GM04504 (cell line): ENCODE results near the gene TGM2.

Experiments used
- DNase-seq: peaks from one replicate; pipeline ENCODE4 v3.0.0-alpha.2; 2012; ENCODE audit warnings: low read depth

TGM2 gene

GRCh38 chr20:38177201-38177600, 12.1 kb upstream of the TGM2 start:
- no peak for DNase-seq

DNA sequence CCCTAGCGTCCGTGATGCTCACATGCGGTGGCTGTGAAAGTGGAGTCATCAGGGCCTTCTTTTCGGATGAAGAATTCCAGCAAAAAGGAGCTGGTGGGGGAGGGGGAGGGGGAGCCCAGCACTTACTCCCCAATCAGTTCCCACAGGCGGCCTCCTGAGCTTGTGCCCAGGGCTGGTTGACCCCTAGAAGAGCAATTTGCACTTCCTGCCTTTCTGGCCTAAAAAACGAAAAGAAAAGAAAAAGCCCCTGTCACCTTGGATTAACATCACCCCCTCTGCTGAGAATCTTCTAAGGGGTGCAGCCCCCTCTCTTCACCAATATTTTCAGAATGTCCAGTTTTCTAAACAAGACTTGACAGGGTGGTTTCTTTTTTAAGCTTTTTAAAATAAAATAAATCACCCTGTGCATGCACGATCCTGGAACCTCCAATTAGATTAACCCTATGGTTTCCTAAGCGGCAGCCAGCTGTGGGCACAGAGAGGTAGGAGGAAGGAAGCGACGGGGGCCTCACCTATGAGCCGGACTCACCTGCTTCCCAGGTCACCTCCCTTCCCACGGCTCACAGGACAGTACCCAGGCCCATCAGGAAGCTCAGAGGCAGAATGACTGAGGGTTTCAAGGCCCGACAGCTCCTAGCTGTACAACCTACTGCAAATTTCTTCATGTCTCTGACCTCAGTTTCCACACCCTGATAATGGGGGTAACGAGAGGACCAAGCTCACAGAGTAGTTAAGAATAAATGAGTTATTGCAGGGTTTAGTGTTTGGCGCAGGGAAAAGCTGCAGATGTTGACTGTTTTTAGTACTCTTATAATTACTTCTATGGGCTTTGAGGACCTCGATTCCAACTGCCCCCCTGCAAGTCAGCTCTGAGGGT, 10.5 kb upstream of the TGM2 start:
- DNase-seq: no peak

- peak; percentile 71 for DNase-seq
Measured at GRCh38 chr20:38173237-38174156, 8.4 kb upstream of the TGM2 start.

DNA sequence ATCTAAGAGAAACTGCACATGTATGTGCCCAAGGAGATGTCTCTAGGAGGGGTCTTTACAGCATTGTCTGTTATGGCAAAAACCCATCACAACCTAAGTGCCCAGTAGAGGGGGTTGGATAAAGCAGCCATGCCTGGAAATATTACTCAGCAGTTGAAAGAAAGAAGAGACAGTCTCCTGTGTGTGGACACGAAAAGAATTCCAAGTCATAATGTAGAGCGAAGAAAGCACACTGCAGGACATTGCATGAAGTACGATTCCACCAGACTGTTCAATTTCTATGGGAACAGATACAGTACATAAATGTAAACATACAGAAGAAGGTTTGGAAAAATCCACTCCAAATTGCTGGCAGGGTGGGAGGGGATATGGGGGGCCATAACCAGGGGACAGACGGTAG, 7.3 kb upstream of the TGM2 start:
- no peak for DNase-seq

DNA sequence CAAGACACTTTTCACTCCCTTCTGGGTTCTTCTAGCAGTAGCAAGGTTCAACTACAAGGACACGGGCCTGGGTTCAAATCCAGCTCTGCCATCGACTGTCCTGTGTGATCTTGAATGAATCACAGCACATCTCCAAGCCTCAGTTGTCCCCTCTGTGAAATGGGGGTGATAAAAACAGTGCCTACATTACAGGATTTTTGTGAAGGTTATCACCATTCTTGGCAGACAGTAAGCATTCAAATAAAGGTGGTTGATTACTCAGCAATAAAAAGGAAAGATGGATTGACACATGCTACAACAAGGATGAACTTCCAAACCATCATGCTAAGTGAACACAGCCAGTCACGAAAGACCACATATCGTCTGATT, 6.6 kb upstream of the TGM2 start:
- DNase-seq: no peak

- no peak for DNase-seq
Measured at GRCh38 chr20:38170826-38171674, 6.0 kb upstream of the TGM2 start.

DNA sequence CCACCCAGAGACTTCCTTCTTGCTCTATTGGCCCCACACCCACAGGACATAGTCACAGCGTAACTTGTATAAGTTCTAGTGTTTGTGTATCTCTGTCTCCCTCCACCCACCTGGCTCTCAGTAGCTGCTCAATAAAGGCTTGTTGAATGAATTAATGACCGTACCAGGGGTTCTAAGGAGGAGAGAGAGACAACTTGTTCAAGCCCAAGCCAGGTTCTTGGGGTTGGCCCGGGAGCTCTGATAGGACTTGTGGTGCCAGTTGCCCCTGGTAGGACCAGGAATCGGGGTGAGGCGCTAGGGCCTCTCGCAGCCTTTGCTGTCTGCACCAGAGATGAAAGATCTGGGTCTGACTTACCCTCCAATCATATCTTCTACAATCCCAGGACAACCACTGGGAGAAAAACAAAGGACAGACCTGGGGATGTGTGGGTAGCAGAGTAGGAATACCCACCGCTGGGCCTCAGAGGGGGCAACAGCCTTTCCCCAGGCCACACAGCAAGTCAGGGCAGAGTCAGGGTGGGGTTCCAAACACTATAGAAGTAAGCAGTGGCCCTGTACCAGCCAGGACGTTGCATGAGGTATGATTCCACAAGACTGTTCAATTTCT, 5.3 kb upstream of the TGM2 start:
- DNase-seq: no peak

GRCh38 chr20:38169636-38170193, 4.6 kb upstream of the TGM2 start:
- no peak for DNase-seq

DNA sequence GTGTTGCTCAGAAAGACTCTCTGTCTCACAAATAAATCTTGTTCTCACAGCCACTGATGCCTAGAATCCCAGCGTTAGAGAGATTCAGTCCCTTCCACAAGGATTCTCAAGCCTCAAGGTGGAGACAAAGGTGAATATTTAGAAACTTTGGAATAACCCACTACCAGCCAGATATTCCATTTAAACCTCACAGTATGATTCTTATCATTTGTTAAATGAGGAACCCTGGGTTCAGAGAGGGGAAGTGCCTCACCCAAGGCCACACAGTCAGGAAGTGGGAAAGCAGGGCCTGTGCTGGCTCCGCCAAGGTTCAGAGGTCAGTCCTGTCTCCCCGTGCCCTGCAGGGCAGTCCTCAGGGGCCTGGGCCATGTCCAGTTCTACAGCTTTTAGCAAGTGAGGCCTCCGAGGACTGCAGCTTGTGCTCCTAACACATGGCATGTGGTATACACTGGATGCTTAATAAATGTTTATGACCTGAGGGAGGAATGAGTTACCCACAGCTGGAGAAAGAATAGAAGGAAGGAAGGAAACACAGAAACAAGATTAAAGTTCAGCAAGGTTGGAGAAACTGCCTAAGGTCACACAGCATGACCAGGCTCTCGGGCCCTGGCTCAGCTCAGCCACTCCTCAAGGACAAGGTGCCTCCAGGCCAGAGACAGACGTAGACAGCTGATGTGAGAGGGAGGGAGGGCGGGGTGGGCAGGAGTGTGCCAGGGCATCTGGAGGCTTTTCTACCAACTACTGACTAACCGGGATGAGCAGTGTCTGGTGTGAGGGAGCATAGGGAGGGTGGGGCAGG, 3.9 kb upstream of the TGM2 start:
- DNase-seq: no peak

DNA sequence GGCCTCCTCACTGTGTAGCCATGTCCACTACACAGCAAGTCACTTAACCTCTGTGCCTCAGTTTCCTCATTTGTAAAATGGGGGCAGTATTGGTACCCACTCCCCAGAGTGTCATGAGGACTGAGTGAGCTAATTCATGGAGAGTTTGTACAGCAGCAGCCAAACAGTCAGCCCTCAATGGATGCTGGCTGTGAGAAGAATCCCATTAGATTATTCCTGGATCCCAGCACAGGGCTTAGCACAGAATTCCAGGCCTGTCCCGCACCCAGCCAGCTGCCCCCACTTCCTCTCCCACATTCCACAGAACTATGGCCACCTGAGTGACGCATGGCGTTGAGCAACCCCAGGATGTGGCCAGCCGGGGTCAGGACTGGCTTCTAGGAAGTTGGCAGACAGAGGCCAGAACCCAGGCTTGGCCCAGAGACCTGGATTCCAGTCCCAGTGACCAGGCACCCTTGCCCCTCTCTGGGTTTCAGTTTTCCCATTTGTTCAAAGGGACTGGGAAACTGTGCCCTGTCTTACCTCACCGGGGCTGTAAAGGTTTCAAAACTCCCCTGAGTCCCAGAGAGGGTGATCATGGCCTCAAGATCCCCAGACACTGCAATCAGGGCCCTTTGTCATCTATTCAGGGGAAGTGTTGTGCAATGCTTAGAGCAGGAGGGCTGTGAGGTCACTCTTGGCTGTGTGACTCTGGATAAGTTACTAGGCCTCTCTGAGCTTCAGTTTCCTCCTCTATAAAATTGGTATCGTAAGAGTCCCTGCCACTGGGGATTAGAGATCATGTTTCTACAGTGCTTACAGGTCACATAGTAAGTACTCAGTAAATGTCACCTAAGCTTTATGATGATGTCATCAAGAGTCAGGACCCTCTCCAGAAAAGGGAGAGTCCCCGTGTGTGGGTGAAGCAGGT, 3.0 kb upstream of the TGM2 start:
- DNase-seq: peak; percentile 82

DNA sequence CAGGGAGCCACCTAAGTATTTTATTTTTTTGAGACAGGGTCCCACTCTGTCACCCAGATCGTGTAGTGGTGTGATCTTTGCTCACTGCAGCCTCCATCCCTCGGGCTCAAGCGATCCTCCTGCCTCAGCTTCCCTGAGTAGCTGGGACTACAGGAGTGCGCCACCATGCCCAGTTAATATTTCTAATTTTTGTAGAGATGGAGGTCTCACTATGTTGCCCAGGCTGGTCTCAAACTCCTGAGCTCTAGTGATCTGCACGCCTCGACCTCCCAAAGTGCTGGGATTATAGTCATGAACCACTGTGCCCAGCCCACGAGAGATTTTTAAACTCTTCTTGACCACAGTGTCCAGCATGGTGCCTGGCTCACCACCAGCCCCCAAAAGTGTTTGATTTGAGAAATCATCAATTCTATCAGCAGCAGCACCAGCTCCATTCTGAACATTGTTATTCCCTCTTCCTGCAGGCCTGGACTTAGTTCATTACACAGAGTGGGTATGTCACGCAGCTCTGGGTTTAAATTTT, 2.3 kb upstream of the TGM2 start:
- DNase-seq: no peak

DNA sequence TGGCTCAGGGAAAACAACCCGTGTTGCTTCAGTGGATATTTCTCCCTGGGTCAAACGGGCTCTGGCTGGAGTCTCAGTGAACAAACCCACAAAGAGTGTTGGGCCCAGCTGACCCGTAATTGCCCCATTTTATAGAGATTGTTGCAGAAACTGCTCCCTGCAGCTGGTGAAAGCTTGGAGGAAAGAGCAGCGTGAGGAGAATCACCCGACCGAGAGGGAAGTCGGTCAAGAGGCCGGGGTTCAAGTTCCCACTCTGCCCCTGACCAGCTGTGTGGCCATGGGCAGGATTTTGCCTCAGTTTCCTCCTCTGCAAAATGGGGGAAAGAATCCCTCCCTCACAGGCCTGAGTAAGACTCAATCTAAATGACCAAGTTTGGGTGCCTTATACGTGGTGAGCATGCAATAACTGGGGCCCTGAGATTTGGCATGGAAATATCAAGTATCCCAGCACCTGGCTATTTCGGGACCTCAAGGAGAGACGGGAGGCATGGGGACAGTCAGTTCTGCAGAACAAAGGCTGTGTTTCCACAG, 1.7 kb upstream of the TGM2 start:
- DNase-seq: no peak

DNA sequence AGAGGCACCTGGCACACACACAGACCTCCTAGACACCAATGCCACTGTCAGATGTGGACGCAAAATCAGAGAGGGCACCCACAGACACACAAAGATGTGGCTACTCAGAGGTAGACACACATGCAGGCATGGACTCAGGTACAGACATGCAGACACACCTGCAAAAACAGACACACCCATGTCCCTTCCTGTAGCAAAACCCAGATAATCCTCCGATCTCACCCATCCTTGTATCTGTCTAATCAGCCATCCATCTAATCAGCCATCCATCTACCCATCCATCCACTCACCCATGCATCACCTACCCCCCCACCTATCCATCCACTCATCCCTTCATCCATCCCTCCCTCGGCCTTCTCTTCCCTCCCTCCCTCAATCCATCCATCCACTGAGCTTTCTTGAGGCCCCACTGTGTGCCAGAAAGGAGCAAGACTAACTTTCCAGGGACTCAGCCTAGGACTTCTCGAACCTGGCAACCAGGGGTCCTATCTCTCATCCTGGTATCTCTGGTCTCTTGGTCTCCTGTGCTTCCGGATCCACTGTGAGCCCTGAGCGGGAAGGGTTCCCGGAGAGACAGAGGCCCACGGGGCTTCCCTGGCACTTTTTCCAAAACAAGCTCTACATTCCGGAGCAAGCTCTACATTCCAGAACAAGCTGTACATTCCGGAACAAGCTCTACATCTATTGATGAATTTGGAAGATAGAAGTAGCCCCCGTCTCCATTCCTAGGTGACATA, 1.1 kb upstream of the TGM2 start:
- no peak for DNase-seq

- DNase-seq: no peak
Measured at GRCh38 chr20:38164624-38165088, 414 bp downstream of the TGM2 start.

- DNase-seq: no peak
Measured at GRCh38 chr20:38164069-38164468, 1.0 kb downstream of the TGM2 start.

DNA sequence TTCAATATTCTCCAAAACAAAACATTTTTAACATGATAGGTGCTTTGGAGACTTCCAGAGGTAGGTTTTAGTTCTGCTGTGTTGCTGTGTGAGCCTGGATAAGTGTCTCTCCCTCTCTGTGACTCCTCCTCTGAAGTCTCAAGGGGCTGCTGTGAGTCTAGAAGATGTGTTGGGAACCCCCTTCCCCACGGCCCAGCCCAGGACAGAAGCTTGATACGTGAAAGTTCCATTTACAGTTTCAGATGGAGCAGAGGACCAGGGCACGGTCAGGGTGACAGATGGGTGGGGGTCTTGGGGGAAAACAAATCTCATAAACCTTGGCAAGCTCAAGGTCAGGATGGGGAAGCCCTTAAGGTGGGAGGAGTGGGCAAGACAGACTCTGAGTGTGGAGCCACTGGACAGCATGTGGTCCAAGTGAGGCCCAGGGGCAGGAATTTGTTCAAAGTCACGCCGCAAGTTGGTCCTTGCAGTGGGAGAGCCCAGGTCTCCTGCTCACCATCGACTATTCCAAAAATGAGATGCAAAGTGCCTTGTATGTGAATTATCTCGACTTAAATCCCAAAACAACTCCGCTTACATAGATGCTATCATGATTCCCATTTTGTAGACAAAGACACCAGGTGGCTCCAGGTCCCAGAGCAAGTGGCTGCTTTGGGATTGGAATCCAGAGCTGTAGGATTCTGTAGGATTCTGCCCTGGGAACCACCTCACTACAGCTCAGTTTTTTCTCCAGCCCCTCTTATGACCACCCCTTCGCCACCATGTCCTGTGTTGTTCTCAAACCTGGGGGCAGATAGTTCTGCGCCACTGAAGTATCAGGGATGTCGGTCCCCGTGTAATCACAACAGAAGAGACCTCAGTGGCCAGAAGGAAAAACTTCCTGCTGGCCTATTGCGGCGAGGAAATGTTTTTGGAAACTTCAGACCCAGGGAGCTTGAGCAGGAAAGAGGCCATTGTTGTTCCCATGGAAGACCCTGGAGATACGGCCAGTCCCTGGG, 1.9 kb downstream of the TGM2 start:
- no peak for DNase-seq

DNA sequence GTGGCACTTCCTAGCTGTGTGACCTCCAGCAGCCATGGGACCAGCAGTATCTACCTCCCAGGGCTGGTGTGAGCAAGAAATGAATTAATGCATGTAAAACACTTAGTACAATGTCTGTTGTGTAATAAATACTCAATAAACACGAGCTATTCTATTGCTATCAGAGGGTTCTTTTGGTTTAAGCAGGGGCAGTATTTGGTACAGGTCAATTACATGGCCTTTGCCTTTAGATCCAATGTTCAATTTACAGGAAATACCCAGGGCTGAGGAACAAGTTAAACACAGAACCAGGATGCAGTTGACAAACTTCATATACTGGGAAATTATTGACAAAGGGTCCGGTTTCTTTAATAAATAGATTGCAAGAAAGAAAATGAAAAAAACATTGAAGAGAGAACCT, 2.9 kb downstream of the TGM2 start:
- DNase-seq: no peak
